HG03354 (cell line): ENCODE results near the gene KCNG3.
"Not testable (repeated sequence)": the region's sequence is repeated elsewhere in the genome, so short reads cannot be mapped to it uniquely, and the experiment has no call there.

Experiments used
- ATAC-seq: cut with Tn5 transposase; IDR thresholded peaks from one replicate; pipeline ENCODE4 v1.9.1; 2021; ENCODE audit warnings: mild to moderate bottlenecking; ENCODE audit not compliant: unreplicated experiment, poor library complexity, severe bottlenecking

Gene KCNG3

DNA sequence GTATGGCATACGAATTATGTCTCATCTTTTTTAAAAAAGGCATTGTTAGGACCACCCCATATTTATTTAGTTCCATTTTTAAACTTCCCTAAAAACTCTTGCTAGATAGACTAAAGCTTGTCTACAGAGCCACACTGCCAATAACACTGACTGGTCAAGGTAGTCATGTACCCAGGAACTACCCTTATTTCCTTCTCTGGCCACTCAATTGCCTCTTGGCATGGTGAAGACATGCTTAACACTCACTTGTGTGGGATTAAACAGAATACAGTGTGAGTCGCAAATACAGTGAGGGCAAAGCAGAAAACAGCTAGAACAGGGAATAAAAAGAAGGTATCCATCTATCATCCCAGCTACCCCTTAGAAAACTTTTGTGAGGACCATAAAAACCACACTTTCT, 57.4 kb downstream of the KCNG3 start:
- no peak for ATAC-seq

DNA sequence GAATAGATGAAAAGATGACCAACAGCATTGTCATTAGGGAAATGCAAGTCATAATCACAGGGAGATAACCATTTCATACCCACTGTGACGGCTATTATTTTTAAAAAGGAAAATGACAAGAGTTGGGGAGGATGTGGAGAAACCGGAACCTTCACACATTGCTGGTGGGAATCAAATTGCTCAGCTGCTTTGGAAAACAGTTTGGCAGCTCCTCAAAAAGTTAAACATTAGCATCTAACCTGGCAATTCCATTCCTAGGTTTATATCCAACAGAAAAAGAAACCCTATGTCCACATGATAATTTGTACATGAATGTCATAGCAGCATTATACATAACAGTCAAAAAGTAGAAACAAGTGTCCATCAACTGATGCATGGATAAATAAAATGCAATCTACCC, 58.2 kb downstream of the KCNG3 start:
- ATAC-seq = no peak

DNA sequence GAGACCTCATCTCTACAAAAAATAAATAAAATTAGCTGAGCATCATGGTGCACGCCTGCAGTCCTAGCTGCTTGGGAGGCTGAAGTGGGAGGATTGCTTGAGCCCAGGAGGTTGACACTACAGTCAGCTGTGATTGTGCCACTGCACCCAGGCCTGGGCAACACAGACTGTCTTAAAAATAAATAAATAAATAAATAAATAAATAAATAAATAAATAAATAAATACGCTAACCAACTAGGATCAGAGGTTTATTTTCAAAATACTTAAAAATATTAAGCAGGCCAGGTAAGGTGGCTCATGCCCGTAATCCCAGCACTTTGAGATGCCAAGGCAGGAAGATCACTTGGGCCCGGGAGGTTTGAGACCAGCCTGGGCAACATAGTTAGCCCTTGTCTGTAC, 63.6 kb downstream of the KCNG3 start:
- no peak for ATAC-seq

DNA sequence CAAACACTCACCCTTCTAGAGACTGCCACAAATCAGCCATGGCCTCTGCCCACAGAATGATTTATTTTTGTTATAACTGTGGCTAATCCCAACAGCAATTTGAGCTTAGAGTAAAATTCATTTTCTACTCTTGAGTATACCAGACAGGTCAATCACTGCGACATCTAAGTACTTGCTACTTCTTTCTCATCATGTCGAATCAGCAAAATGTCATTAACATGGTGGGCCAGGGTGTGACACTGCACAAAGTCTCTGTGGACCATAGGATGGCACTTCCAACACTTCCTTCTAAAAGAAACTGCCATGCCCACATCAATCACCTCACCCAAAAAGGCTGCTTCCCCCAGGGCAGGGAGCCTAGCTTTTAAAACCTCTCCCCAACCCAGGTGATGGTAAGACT, 64.4 kb downstream of the KCNG3 start:
- no peak for ATAC-seq

DNA sequence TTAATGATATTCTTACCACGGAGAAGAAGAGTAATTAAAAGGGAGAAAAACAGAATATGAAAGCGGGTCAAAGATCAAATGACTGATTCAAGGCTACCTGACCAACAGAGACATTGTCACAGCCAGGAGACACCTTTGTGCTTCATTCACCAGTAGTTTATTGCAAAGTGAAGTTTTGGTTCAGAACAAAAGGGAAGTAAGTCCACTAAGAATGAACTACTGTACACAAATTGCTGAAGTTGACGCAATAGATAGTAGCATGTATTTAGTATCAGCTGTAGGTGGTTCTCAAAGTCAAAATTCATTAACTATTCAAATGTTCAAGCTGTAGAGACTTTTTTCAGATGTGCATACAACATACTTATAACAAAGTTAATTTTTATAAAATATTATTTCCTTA, 68.1 kb downstream of the KCNG3 start:
- ATAC-seq = no peak

DNA sequence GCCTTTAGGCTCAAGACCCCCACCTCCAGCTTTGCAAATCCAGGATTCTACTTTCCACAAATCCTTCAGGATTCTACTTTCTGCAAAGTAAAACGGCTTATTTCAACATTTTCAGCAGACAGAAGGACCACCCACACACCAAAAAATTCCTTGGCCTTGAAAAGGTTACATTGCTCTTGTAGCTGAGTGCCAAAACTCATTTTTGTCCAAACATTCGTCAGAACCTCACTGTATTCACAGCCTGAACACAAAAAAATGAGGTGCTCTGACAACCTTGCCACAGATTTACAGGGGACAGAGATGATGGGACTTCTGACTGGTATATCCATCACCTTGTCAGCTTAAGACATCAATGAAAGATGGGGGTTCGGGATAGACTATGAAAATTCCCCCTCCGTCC, 69.7 kb downstream of the KCNG3 start:
- no peak for ATAC-seq

DNA sequence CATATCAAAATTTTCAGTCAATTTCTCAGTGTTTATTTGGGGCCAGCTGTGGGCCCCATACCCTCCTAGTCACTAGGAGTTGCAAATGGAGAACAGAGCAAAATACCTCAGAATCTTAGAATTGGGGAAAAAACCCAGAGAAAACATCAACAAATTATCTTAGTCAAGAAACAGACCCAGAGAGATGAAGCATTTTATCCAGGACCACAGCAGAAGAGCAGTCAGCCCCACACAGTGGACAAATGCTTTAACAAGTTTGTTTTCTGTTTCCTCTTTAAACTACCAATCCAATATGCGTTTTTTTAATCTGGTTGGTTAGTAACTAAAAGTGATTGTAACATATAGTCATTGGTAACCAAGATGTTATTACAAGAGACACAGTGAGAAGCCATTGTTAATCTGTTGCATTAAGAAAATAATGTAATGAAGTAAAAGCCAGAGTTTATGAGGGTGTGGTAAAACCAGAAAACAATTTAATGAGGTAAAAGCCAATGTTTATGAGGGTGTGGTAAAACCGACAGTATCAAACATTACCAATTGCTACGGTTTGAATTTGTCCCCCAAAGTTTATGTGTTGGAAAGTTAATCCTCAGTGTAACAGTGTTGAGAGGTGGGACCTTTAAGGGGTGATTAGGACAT, 72.1 kb downstream of the KCNG3 start:
- ATAC-seq = no peak

DNA sequence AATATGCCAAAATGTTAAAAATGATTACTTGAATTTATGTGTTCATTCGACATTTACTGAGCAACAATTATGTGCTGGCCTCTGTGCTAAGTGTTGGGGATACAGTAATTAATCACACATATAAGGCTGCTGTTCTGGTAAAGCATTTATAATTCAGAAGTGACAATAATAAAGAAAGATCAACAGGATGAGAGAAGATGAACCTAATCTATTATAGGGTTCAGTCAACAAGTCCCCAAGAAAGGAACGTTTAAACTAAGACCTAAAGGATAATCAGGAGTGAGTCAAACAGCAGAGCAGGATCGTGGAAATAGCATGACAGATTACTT, 72.7 kb downstream of the KCNG3 start:
- no peak for ATAC-seq

DNA sequence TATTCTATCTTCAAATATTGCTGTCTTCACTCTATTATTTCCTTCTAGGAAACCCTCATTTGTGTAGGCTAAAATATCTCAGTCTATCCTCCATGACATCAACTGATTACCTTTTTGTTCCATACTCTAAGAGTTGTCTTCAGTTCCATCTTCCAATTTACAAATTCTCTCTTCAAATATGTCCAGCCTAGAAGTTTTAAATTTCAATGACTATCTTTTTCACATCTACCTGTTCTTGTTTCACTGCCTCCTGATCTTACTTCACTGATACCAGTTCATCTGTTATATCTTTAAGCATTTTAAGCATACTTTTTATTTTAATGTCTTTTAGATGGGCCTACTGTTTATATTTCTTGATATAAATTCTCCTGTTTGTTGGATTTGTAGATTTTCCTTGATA, 79.1 kb downstream of the KCNG3 start:
- no peak for ATAC-seq

DNA sequence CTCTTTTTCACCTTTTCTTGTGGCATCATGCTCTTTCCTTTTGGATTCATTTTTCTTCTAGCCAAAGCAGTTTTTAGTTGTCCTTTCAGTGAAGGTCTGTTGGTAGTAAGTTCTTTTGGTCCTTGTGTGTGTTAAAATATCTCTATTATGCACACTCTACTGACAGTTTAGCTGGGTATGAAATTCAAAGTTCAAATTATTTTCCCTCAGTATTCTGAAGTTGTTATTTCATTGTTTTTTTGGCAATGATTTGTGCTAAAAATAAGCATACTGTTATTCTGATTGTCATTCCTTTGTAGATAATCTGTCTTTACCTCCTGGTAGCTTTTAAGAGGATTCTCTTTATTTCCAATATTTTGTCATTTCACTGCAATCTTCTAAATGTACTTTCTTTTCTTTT, 79.6 kb downstream of the KCNG3 start:
- ATAC-seq = no peak

DNA sequence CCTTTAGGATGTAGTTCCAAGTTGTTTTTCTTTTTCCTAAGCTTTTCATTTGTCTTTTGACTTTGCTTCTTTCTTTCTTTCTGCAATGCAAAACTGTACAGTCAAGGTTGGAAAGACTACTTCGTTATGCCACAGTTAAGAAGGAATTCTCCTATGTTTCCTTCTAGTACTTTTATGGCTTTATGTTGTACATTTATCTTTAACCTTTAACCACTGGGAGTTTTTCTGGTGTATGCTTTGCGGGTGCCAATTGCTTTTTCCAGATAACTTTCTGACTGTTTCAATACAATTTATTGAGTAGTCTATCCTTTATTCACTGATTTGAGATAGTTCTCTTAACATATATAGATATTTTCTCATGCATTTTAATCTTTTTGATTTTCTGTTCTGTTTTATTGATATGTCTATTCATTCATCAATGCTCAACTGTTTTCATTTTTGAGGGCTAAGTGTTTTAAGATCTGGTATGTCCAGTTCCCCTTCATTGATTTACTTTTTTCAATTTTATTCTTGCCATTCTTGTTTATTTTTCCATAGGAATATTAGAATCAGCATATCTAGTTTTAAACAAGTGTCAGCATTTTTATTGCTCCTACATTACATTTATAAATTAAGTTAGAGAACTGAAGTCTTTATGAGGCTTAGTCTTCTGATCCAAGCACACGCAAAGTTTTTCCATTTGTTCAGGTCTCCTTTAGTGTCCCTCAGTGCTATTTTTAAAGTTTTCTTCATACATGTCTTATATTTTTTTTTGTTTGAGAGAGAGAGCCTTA, 82.9 kb downstream of the KCNG3 start:
- no peak for ATAC-seq

DNA sequence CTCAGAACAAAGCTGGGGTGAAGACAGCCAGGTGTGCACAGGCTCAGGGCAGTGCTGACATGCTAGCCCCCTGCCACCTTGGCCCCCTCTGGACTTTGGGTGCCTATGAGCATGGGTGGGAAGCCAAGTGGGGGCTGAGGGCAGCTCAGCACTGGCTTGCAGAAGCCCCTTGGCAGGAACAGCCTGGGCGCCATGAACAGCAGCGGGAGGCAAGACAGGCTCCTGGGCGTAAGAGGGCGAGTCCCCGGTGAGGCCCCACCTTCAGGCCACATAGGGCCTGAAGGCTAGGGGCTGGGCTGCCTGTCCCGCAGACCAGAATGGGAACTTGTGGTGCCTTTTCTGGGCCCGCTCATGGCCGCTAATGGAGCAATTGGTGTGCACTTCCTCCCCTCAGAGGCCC, 85.8 kb downstream of the KCNG3 start:
- no peak for ATAC-seq

DNA sequence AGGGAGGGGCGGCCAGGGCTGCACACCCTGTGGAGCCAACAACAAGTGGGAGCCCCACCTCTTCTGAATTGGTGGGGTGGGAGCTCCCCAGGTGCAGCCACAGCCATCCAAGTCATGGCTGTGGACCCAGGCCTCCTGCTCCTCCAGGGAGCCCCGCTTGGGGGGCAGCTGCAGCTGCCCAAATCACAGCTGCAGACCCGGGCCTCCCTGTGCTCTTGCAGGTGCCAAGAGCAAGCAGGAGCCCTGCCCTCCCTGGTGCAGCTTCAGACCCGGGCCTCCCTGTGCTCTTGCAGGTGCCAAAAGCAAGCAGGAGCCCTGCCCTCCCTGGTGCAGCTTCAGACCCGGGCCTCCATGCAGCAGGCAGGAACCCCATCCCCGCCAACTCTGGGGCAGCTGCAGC, 86.3 kb downstream of the KCNG3 start:
- ATAC-seq = no peak

DNA sequence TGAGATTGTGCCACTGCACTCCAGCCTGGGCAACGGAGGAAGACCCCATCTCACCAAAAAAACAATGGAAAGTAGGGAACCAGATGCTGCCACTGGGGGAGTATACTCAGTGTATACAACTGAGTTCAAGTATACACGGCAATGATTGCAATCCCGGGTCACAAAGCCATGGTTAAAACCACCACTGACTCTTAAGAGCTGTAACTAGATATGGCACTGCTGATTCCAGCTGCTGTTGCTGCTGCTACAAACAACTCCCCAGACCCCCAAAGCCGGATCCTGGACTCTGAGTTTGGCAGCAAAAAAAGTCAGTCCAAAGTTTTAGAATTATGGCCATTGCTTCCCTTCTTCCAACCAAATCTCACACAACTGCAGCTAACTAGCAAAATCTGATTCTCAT, 89.1 kb downstream of the KCNG3 start:
- ATAC-seq = no peak

DNA sequence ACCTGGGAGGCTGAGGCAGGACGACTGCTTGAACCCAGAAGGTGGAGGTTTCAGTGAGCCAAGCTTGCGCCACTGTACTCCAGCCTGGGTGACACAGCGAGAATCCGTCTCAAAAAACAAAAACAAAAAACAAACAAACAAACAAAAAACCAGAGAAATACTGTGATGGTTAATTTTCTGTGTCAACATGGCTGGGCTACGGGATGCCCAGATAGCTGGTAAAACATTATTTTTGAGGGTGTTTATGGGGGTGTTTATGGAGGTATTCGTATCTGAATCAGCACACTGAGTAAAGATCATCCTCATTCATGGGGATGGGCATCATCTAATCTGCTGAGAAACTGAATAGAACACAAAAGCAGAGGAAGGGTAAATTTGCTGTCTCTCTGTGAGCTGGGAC, 92.0 kb downstream of the KCNG3 start:
- no peak for ATAC-seq

DNA sequence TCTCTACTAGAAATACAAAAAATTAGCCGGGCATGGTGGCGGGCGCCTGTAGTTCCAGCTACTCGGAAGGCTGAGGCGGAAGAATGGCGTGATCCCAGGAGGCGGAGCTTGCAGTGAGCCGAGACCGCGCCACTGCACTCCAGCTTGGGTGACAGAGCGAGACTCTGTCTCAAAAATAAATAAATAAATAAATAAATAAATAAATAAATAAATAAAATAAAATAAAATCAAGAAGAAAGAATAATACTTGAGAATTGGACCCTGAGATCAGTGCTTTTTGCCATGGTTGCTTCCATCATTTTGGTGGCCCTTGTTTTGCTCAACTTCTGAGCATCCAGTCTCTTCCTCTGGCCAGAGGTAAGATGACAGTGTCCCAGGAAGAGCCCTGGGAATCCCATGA, 95.7 kb downstream of the KCNG3 start:
- not testable (repeated sequence) for ATAC-seq

DNA sequence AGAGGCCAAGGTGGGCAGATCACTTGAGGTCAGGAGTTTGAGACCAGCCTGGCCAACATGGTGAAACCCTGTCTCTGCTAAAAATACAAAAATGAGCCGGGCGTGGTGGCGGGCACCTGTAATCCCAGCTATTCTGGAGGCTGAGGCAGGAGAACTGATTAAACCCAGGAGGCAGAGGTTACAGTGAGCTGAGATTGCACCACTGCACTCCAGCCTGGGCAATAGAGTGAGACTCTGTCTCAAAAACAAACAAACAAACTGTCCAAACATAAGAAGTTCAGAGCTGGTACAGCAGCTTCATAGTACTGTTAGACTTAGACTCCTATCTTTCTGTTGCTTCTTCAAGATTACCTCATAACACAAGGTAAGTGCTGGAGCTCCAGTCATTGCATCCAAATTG, 100.5 kb downstream of the KCNG3 start:
- ATAC-seq = not testable (repeated sequence)

DNA sequence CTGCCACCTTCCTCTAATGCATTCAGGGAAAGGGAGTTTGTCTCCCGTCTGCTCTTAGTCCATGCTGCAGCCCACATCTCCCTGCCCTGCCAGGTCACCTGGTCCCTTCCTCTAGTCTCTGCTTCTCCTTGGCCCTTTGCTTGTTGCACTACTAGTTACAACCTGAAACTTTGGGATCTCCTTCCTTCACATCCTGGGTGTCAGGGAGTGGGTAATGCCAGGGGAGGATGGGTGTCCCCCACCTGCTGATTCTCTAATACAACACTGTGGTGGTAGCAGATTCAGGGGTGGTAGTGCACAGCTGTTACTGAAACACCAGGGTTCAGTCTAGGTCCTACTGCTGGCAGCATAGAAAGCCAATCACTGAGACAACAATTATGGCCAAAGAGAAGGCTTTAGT, 101.6 kb downstream of the KCNG3 start:
- ATAC-seq = no peak
